Type B pancreatic cell (in vitro differentiated cells): Measurements from ENCODE around the gene STX2. TPM values are rescaled to one million over a fixed set of nuclear protein-coding genes. Genes with fewer than 3 reads are reported as not detected.

ENCODE experiments used
- DNase-seq: peaks from one replicate; pipeline ENCODE4 v3.0.0; 2021; ENCODE audit warnings: mixed read lengths; ENCODE audit not compliant: unreplicated experiment; ENCODE audit errors: extremely low spot score
- H3K27ac Mint-ChIP-seq: 2 replicates; pipeline ENCODE4 v1.8.0; 2021; ENCODE audit warnings: mild to moderate bottlenecking, mixed read lengths
- H3K27me3 Mint-ChIP-seq: 2 replicates; pipeline ENCODE4 v1.8.0; 2021; ENCODE audit warnings: mixed read lengths
- H3K36me3 Mint-ChIP-seq: 2 replicates; pipeline ENCODE4 v1.8.0; 2021; ENCODE audit warnings: mixed read lengths
- H3K4me1 Mint-ChIP-seq: one replicate; pipeline ENCODE4 v1.8.0; 2021; ENCODE audit warnings: mixed read lengths; ENCODE audit not compliant: unreplicated experiment
- H3K4me3 Mint-ChIP-seq: 2 replicates; pipeline ENCODE4 v1.8.0; 2021; ENCODE audit warnings: mild to moderate bottlenecking, mixed read lengths
- H3K9me3 Mint-ChIP-seq: 2 replicates; pipeline ENCODE4 v1.8.0; 2021; ENCODE audit warnings: mixed read lengths
- CTCF ChIP-seq: fragments of 200-600 bp; sonication (generic); conservative IDR thresholded peaks from 2 replicates; pipeline ENCODE4 v1.5.0; 2021; ENCODE audit warnings: antibody characterized with exemption, mild to moderate bottlenecking
- total RNA-seq: library from RNA; stranded (reverse); gene quantifications from 2 replicates; pipeline ENCODE4 v1.2.1, GENCODE V29; 2021; ENCODE audit warnings: low replicate concordance

Gene STX2
- total RNA-seq, 1 donor from 2014 or later, result 17.3 TPM

- no peak overlapping the region for H3K27ac Mint-ChIP-seq
Measured at GRCh38 chr12:130803702-130804101, 35.3 kb downstream of the STX2 start.

GRCh38 chr12:130800312-130800711 lies 38.7 kb downstream of the STX2 start:
- DNase-seq, result no peak
- H3K27ac Mint-ChIP-seq, result no peak overlapping the region

More at GRCh38 chr12:130803702-130804101, 35.3 kb downstream of the STX2 start:
- H3K27me3 Mint-ChIP-seq, result no peaks in the 10 kb centered on the region
- no peak for DNase-seq
- TF ChIP-seq CTCF, result no peak
- H3K36me3 Mint-ChIP-seq, result peaks cover 33% of the 10 kb centered on the region
- H3K4me1 Mint-ChIP-seq, result no peaks in the 10 kb centered on the region
- H3K4me3 Mint-ChIP-seq, result no peak overlapping the region
- H3K9me3 Mint-ChIP-seq, result no peaks in the 10 kb centered on the region

GRCh38 chr12:130799051-130799450 lies 40.0 kb downstream of the STX2 start:
- no peak overlapping the region for H3K4me3 Mint-ChIP-seq
- no peak for DNase-seq
- no peak overlapping the region for H3K27ac Mint-ChIP-seq
- no peaks in the 10 kb centered on the region for H3K9me3 Mint-ChIP-seq
- no peaks in the 10 kb centered on the region for H3K4me1 Mint-ChIP-seq
- no peaks in the 10 kb centered on the region for H3K27me3 Mint-ChIP-seq
- TF ChIP-seq CTCF, result no peak
- H3K36me3 Mint-ChIP-seq, result peaks cover 13% of the 10 kb centered on the region

More at GRCh38 chr12:130800312-130800711, 38.7 kb downstream of the STX2 start:
- peaks cover 14% of the 10 kb centered on the region for H3K36me3 Mint-ChIP-seq
- H3K4me1 Mint-ChIP-seq, result no peaks in the 10 kb centered on the region
- H3K27me3 Mint-ChIP-seq, result no peaks in the 10 kb centered on the region
- no peak for TF ChIP-seq CTCF
- H3K4me3 Mint-ChIP-seq, result no peak overlapping the region
- H3K9me3 Mint-ChIP-seq, result no peaks in the 10 kb centered on the region

GRCh38 chr12:130796985-130797686 lies 41.9 kb downstream of the STX2 start:
- Mint-ChIP-seq H3K4me3 (no peak overlapping the region), H3K36me3 (peaks cover 9% of the 10 kb centered on the region), H3K27ac (no peak overlapping the region), H3K27me3 (no peaks in the 10 kb centered on the region), H3K4me1 (peaks cover 10% of the 10 kb centered on the region), H3K9me3 (no peaks in the 10 kb centered on the region)
- DNase-seq, result no peak
- TF ChIP-seq CTCF, result no peak

- DNase-seq, result no peak
- Mint-ChIP-seq H3K27me3 (no peaks in the 10 kb centered on the region), H3K9me3 (no peaks in the 10 kb centered on the region), H3K36me3 (peaks cover 9% of the 10 kb centered on the region), H3K27ac (no peak overlapping the region), H3K4me3 (no peak overlapping the region), H3K4me1 (peaks cover 10% of the 10 kb centered on the region)
- no peak for TF ChIP-seq CTCF
Measured at GRCh38 chr12:130795906-130796305, 43.1 kb downstream of the STX2 start.
